SIG-M5 treated with dmso at 0.1 percent for 504 hours (cell line): ENCODE results near the gene MC2R.
"Not testable (repeated sequence)": the region's sequence is repeated elsewhere in the genome, so short reads cannot be mapped to it uniquely, and the experiment has no call there.

Experiments
- DNase-seq: peaks from one replicate; lab custom pipeline; 2025; ENCODE audit not compliant: unreplicated experiment; lab: John Stamatoyannopoulos, UW

MC2R gene

GRCh38 chr18:13894531-13894930, 20.8 kb downstream of the MC2R start:
- DNase-seq = no peak

DNA sequence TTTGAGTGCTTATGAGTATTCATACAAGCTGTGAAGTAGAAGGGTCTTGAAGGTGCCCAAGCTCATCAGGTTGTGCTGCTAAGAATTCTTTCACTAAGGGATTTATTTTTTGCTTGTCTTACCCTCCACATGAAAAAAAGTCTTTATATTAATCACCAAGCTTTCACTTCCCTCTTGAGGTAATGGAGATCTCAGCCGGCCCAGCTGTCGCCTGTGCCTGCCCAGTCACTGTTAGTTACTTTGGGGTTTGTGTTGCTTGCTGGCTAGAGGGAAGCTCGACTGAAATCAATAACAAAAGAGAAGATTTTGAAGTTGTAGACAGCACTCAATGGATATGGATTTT, 21.9 kb downstream of the MC2R start:
- peak; percentile 49 for DNase-seq

GRCh38 chr18:13892098-13892497, 23.2 kb downstream of the MC2R start:
- no peak for DNase-seq

- DNase-seq = no peak
These were observed 24.5 kb downstream of the MC2R start for GRCh38 chr18:13890761-13891361.

DNA sequence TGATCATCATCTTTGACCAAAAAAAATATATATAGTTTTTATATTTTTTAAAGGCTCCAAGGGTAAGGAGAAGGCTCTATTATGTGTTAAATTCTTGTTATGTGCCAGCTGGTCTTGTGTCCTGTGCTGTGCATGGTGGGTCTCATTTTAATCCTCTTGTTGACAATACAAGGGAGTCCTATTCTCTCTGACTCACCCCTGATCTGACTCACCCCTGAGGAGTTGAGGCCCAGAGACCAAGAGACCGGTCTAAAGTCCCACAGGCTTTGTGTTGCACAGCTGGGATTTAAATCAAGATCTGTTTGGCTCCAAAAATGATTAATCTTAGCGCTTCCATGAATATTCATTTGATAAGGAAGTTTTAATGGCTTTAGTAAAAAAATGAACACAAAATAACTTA, 25.7 kb downstream of the MC2R start:
- no peak for DNase-seq

DNA sequence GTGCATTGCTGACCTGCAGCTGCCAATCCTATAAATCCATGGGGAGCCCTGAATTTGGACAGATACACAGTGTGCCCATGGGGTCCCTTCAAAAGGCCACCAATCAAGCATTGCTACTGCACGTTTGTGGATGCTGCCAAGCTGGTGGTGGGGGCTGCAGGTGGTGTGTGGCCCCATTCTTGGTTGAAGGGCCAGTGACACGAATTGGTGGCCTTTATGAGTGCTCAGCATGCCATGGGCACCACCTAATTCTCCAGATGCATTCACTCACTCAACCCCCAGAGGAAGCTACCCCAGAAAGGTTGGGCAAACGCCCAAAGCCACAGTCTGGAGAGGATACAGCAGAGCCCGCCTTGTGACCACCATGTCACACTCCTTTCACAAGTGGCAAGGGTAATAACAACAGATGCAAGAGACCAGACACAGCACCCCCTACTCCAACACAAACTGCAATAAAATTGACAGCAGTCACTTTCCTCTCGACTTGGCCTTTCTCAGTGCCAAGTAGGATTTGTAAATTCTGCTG, 27.1 kb downstream of the MC2R start:
- no peak for DNase-seq

- DNase-seq = no peak
These were observed 30.3 kb downstream of the MC2R start for GRCh38 chr18:13885009-13885408.

GRCh38 chr18:13879937-13880336, 35.4 kb downstream of the MC2R start:
- no peak for DNase-seq

- no peak for DNase-seq
These were observed 35.8 kb downstream of the MC2R start for GRCh38 chr18:13879492-13879891.

DNA sequence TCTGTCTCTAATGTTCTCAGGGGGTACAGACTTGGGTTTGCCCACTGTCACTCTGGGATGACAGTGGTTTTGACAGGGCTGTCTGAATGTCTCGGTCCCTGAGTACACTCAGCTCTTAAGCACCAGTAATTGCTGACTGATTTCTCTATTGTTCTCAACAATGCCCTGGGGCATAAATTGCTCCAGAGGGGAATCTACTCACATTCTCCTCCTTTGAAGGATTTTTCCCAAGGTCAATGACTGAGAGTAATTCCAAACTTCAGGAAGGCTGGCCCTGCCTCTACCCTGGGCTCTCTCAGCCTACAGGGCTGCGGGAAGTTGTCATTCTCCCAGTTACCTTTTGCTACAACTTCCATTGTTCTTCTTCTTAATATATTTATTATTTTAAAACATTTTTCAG, 36.5 kb downstream of the MC2R start:
- no peak for DNase-seq

DNA sequence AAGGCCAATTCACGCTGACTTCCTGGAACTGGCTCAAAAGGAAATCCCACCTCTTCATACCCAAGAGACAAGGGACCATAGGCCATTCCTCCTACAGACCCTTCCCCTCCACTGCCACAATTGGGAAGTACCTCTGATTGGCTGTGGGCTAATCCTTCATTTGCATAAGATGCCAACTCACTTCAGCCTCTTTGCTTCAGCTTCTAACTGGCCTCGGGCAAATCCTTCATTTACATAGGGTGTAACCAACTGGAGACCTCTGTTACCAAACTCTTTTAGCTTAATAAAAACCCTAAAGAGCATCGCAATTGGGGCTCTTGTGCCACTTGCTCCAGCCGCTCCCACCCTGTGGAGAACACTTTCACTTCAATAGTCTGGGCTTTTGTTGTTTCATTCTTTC, 38.2 kb downstream of the MC2R start:
- DNase-seq = no peak

GRCh38 chr18:13874558-13874957, 40.8 kb downstream of the MC2R start:
- no peak for DNase-seq

GRCh38 chr18:13872932-13873331, 42.4 kb downstream of the MC2R start:
- DNase-seq = no peak

- DNase-seq = no peak
These were observed 43.0 kb downstream of the MC2R start for GRCh38 chr18:13872373-13872772.

GRCh38 chr18:13871701-13872100, 43.6 kb downstream of the MC2R start:
- no peak for DNase-seq

- DNase-seq = no peak
These were observed 46.6 kb downstream of the MC2R start for GRCh38 chr18:13868501-13869271.

- not testable (repeated sequence) for DNase-seq
These were observed 52.4 kb downstream of the MC2R start for GRCh38 chr18:13862898-13863297.

DNA sequence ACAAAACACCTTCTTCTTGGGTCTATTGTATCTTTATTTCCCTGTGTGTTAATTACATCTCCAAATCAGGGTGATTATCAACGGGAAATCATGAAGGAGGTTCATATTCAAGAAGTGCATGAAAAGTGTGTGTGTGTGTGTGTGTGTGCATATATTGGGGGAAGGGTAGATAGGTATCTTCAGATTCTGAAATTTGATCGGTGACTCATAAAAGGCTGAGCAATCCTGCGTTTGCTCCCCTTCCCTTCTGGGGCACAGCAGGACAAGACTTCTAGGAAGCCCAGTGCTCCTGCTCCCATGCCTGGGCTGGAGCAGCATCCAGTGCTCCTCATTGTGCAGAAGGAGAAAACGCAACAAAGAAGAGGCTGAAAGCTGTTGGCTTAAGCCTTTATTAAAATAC, 65.5 kb downstream of the MC2R start:
- DNase-seq = no peak

DNA sequence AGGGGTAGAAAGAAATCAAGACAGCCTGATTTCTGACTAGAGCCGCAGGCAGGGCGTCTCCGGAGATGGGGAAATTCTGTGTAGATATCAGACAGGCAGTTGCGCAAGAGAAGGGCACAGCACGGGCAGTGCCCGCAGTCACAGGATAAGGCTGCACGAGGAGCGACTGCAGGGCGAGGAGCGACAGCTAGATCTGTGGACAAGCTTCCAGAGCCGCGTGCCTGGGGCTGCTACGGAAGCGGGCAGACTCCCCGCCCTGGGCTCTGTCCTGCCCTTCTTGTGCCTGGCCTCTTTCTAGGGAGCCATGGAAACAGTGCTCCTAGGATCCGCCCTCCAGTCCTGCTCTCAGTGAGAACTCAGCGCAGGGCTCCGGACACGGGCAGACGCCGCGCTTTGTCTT, 78.8 kb downstream of the MC2R start:
- DNase-seq = no peak

DNA sequence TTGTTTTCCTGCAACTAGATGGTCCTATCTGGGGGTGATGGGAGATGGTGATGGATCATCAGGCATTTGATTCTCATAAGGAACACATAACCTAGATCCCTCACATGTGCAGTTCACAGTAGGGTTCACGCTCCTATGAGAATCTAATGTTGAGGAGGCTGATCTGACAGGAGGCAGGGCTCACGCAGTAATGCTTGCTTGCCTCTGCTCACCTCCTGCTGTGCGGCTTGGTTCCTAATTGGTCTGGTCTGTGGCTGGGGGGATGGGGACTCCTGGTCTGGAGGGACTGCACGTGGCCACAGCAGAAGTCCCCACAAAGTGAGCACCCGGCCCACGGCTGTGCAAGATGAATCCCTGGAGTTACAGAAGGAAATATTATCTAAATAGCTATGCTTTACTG, 80.1 kb downstream of the MC2R start:
- no peak for DNase-seq

- DNase-seq = no peak
These were observed 80.8 kb downstream of the MC2R start for GRCh38 chr18:13834496-13835015.
